ENCODE measurements around the gene TCF3.
A peak's percentile ranks its signal among the peaks of the same experiment; 100 is the strongest.
"Not testable (repeated sequence)": the region's sequence is repeated elsewhere in the genome, so short reads cannot be mapped to it uniquely, and the experiment has no call there.

TCF3 gene

GRCh38 chr19:1650650-1651567 lies 1.5 kb downstream of the TCF3 start:
- Mint-ChIP-seq H3K9me3 (no peaks in the 10 kb centered on the region), H3K27me3 (no peaks in the 10 kb centered on the region), H3K4me1 (peaks cover 49 to 73% of the 10 kb centered on the region in 2 donors), H3K27ac (peak overlapping the region; percentile 98), H3K4me3 (peak overlapping the region; percentile 93 to 99), H3K36me3 (peaks cover 30 to 31% of the 10 kb centered on the region in 2 donors)
- ATAC-seq (replicated peaks) (peak in 1 of 2 donors; percentile 8), DNase-seq (peak; percentile 70)

GRCh38 chr19:1649706-1650649 lies 2.4 kb downstream of the TCF3 start:
- Mint-ChIP-seq H3K4me3 (peak overlapping the region; percentile 93 to 99), H3K4me1 (peaks cover 50 to 73% of the 10 kb centered on the region in 2 donors), H3K9me3 (no peaks in the 10 kb centered on the region), H3K36me3 (peaks cover 40% of the 10 kb centered on the region in 2 donors), H3K27me3 (no peaks in the 10 kb centered on the region), H3K27ac (peak overlapping the region; percentile 98)
- DNase-seq (no peak), ATAC-seq (replicated peaks) (no peak)

GRCh38 chr19:1648920-1649541 lies 3.4 kb downstream of the TCF3 start:
- DNase-seq, result peak; percentile 57
- ATAC-seq (replicated peaks), result peak; percentile 22 to 38
- Mint-ChIP-seq H3K9me3 (no peaks in the 10 kb centered on the region), H3K27ac (peak overlapping the region; percentile 98), H3K4me3 (peak overlapping the region; percentile 93 to 99), H3K4me1 (peaks cover 41 to 67% of the 10 kb centered on the region in 2 donors), H3K36me3 (peaks cover 40% of the 10 kb centered on the region in 2 donors), H3K27me3 (no peaks in the 10 kb centered on the region)

GRCh38 chr19:1648459-1648849 lies 4.0 kb downstream of the TCF3 start:
- Mint-ChIP-seq H3K36me3 (peaks cover 40% of the 10 kb centered on the region in 2 donors), H3K4me1 (peaks cover 40 to 66% of the 10 kb centered on the region in 2 donors), H3K4me3 (peak overlapping the region; percentile 93 to 99), H3K27me3 (no peaks in the 10 kb centered on the region), H3K9me3 (no peaks in the 10 kb centered on the region), H3K27ac (peak overlapping the region; percentile 98)
- ATAC-seq (replicated peaks), result peak; percentile 40 to 44
- DNase-seq, result peak; percentile 75

GRCh38 chr19:1647501-1648458 lies 4.6 kb downstream of the TCF3 start:
- no peaks in the 10 kb centered on the region for H3K27me3 Mint-ChIP-seq
- peak overlapping the region; percentile 98 for H3K27ac Mint-ChIP-seq
- peak overlapping the region; percentile 93 to 99 for H3K4me3 Mint-ChIP-seq
- ATAC-seq (replicated peaks), result peak; percentile 22 to 26
- peaks cover 40 to 71% of the 10 kb centered on the region in 2 donors for H3K4me1 Mint-ChIP-seq
- H3K9me3 Mint-ChIP-seq, result no peaks in the 10 kb centered on the region
- H3K36me3 Mint-ChIP-seq, result peaks cover 45 to 46% of the 10 kb centered on the region in 2 donors
- DNase-seq, result no peak

- Mint-ChIP-seq H3K36me3 (peaks cover 49 to 51% of the 10 kb centered on the region in 2 donors), H3K27me3 (no peaks in the 10 kb centered on the region), H3K9me3 (no peaks in the 10 kb centered on the region), H3K27ac (peak overlapping the region; percentile 98), H3K4me3 (peak overlapping the region; percentile 93 to 99), H3K4me1 (peaks cover 43 to 76% of the 10 kb centered on the region in 2 donors)
- DNase-seq (no peak), ATAC-seq (replicated peaks) (no peak)
Observed at GRCh38 chr19:1646659-1647453, 5.6 kb downstream of the TCF3 start.

- Mint-ChIP-seq H3K36me3 (peaks cover 47 to 50% of the 10 kb centered on the region in 2 donors), H3K27ac (peak overlapping the region; percentile 76), H3K27me3 (no peaks in the 10 kb centered on the region), H3K4me1 (peaks cover 41 to 73% of the 10 kb centered on the region in 2 donors), H3K4me3 (peak overlapping the region in 1 of 2 donors; percentile 51), H3K9me3 (no peaks in the 10 kb centered on the region)
- ATAC-seq (replicated peaks), result no peak
- no peak for DNase-seq
Observed at GRCh38 chr19:1646149-1646548, 6.3 kb downstream of the TCF3 start.

GRCh38 chr19:1645299-1645698 lies 7.1 kb downstream of the TCF3 start:
- Mint-ChIP-seq H3K27me3 (no peaks in the 10 kb centered on the region), H3K36me3 (peaks cover 41 to 43% of the 10 kb centered on the region in 2 donors), H3K4me3 (no peak overlapping the region), H3K9me3 (no peaks in the 10 kb centered on the region), H3K4me1 (peaks cover 39 to 65% of the 10 kb centered on the region in 2 donors), H3K27ac (peak overlapping the region; percentile 51)
- ATAC-seq (replicated peaks) (no peak), DNase-seq (no peak)

GRCh38 chr19:1644070-1644469 lies 8.3 kb downstream of the TCF3 start:
- Mint-ChIP-seq H3K9me3 (no peaks in the 10 kb centered on the region), H3K27me3 (no peaks in the 10 kb centered on the region), H3K27ac (peak overlapping the region; percentile 71), H3K4me3 (no peak overlapping the region), H3K36me3 (peaks cover 38 to 42% of the 10 kb centered on the region in 2 donors), H3K4me1 (peaks cover 31 to 59% of the 10 kb centered on the region in 2 donors)
- ATAC-seq (replicated peaks) (no peak), DNase-seq (no peak)

- not testable (repeated sequence) for H3K4me3 Mint-ChIP-seq; H3K27me3 Mint-ChIP-seq; ATAC-seq (replicated peaks); H3K9me3 Mint-ChIP-seq; DNase-seq
- Mint-ChIP-seq H3K4me1 (peaks cover 11 to 36% of the 10 kb centered on the region in 2 donors), H3K27ac (peak overlapping the region; percentile 25), H3K36me3 (peaks cover 47 to 54% of the 10 kb centered on the region in 2 donors)
Observed at GRCh38 chr19:1640893-1641448, 11.4 kb downstream of the TCF3 start.

- H3K4me1 Mint-ChIP-seq, result peaks cover 10 to 29% of the 10 kb centered on the region in 2 donors
- DNase-seq (no peak), ATAC-seq (replicated peaks) (no peak)
- no peaks in the 10 kb centered on the region for H3K27me3 Mint-ChIP-seq
- no peak overlapping the region for H3K4me3 Mint-ChIP-seq
- peaks cover 53 to 58% of the 10 kb centered on the region in 2 donors for H3K36me3 Mint-ChIP-seq
- no peaks in the 10 kb centered on the region for H3K9me3 Mint-ChIP-seq
- H3K27ac Mint-ChIP-seq, result peak overlapping the region; percentile 51
Observed at GRCh38 chr19:1636325-1637236, 15.8 kb downstream of the TCF3 start.

Data from stimulated activated naive B cell treated with anti-CD40 and anti-IgM and Interleukin-4, amounts not matched to agents 10 μg/mL and 1 μg/mL and 100 μg/mL, for 72 hours (primary cell).